ENCODE measurements around the gene EVI2B.
A peak's percentile ranks its signal among the peaks of the same experiment; 100 is the strongest.
"Not testable (repeated sequence)": the region's sequence is repeated elsewhere in the genome, so short reads cannot be mapped to it uniquely, and the experiment has no call there.

EVI2B gene

GRCh38 chr17:31349454-31349853, 35.6 kb upstream of the EVI2B start:
- Histone ChIP-seq H3K9ac (ENCODE audit: low read length) (no peak overlapping the region), H3K4me1 (ENCODE audit: control insufficient read depth, insufficient read depth, low read depth, low read length) (no peaks in the 10 kb centered on the region), H2BK15ac (ENCODE audit: low read depth, poor library complexity, severe bottlenecking) (no peak overlapping the region)

GRCh38 chr17:31345191-31345747, 31.4 kb upstream of the EVI2B start:
- not testable (repeated sequence) for H3K23ac ChIP-seq (ENCODE audit: low read length in 2 of 2); H4K91ac ChIP-seq (ENCODE audit: low read length); H2AK5ac ChIP-seq (ENCODE audit: low read length, severe bottlenecking); H3K27ac ChIP-seq (ENCODE audit: low read length, poor library complexity, severe bottlenecking); H3K27me3 ChIP-seq (ENCODE audit: control insufficient read depth in 1 of 2, insufficient read depth in 1 of 2, low read length in 2 of 2); DNase-seq; H3K79me1 ChIP-seq (replicated peaks; ENCODE audit: low read length, poor library complexity, severe bottlenecking); H3K14ac ChIP-seq (ENCODE audit: low read length in 2 of 2); H2AFZ ChIP-seq (ENCODE audit: low read depth, low read length); H2BK120ac ChIP-seq (ENCODE audit: low read depth, low read length); H3K4me3 ChIP-seq (ENCODE audit: insufficient read depth in 1 of 2, low read depth in 1 of 2, low read length in 2 of 2); H2BK12ac ChIP-seq (ENCODE audit: low read length in 2 of 2); H3K4me2 ChIP-seq (ENCODE audit: low read length, poor library complexity, severe bottlenecking); H3K9me3 ChIP-seq (ENCODE audit: control insufficient read depth, low read length); H3K9ac ChIP-seq (ENCODE audit: low read length); H2BK5ac ChIP-seq (ENCODE audit: low read depth, low read length, poor library complexity, severe bottlenecking); H3K4me1 ChIP-seq (ENCODE audit: control insufficient read depth, insufficient read depth, low read depth, low read length); H3K4ac ChIP-seq (ENCODE audit: low read depth in 1 of 2, low read length in 2 of 2); H2BK15ac ChIP-seq (ENCODE audit: low read depth, poor library complexity, severe bottlenecking); H4K8ac ChIP-seq (ENCODE audit: low read length); H3K18ac ChIP-seq (ENCODE audit: low read depth in 1 of 2, low read length in 2 of 2)
- WGBS = 97% methylated on average over 5 of the region's 34 CpGs
- H3K36me3 ChIP-seq (ENCODE audit: control insufficient read depth in 1 of 2, insufficient read depth in 2 of 2, low read depth in 1 of 2, low read length in 2 of 2) = peaks cover 12 to 46% of the 10 kb centered on the region in 2 experiments

More at GRCh38 chr17:31349454-31349853, 35.6 kb upstream of the EVI2B start:
- Histone ChIP-seq H3K23ac (ENCODE audit: low read length in 2 of 2) (no peak overlapping the region), H2AFZ (ENCODE audit: low read depth, low read length) (no peak overlapping the region), H2BK12ac (ENCODE audit: low read length in 2 of 2) (no peak overlapping the region), H3K9me3 (ENCODE audit: control insufficient read depth, low read length) (no peaks in the 10 kb centered on the region), H3K79me1 (replicated peaks; ENCODE audit: low read length, poor library complexity, severe bottlenecking) (peaks cover 3% of the 10 kb centered on the region), H2BK120ac (ENCODE audit: low read depth, low read length) (no peak overlapping the region), H3K27me3 (ENCODE audit: control insufficient read depth in 1 of 2, insufficient read depth in 1 of 2, low read length in 2 of 2) (no peaks in the 10 kb centered on the region), H3K27ac (ENCODE audit: low read length, poor library complexity, severe bottlenecking) (no peak overlapping the region), H3K36me3 (ENCODE audit: control insufficient read depth in 1 of 2, insufficient read depth in 2 of 2, low read depth in 1 of 2, low read length in 2 of 2) (peaks cover 17 to 56% of the 10 kb centered on the region in 2 experiments), H2AK5ac (ENCODE audit: low read length, severe bottlenecking) (no peak overlapping the region), H2BK5ac (ENCODE audit: low read depth, low read length, poor library complexity, severe bottlenecking) (no peak overlapping the region), H3K4me2 (ENCODE audit: low read length, poor library complexity, severe bottlenecking) (no peak overlapping the region), H3K14ac (ENCODE audit: low read length in 2 of 2) (no peak overlapping the region), H4K91ac (ENCODE audit: low read length) (no peak overlapping the region), H3K4ac (ENCODE audit: low read depth in 1 of 2, low read length in 2 of 2) (no peak overlapping the region), H3K18ac (ENCODE audit: low read depth in 1 of 2, low read length in 2 of 2) (no peak overlapping the region), H4K8ac (ENCODE audit: low read length) (no peak overlapping the region), H3K4me3 (ENCODE audit: insufficient read depth in 1 of 2, low read depth in 1 of 2, low read length in 2 of 2) (no peak overlapping the region)
- no peak for DNase-seq

- 78% methylated on average over 5 of the region's 6 CpGs for WGBS
- Histone ChIP-seq H3K4me3 (ENCODE audit: insufficient read depth in 1 of 2, low read depth in 1 of 2, low read length in 2 of 2) (no peak overlapping the region), H3K27me3 (ENCODE audit: control insufficient read depth in 1 of 2, insufficient read depth in 1 of 2, low read length in 2 of 2) (no peaks in the 10 kb centered on the region), H3K4me2 (ENCODE audit: low read length, poor library complexity, severe bottlenecking) (no peak overlapping the region), H3K79me1 (replicated peaks; ENCODE audit: low read length, poor library complexity, severe bottlenecking) (peaks cover 4% of the 10 kb centered on the region), H3K18ac (ENCODE audit: low read depth in 1 of 2, low read length in 2 of 2) (no peak overlapping the region), H3K36me3 (ENCODE audit: control insufficient read depth in 1 of 2, insufficient read depth in 2 of 2, low read depth in 1 of 2, low read length in 2 of 2) (peaks cover 14 to 61% of the 10 kb centered on the region in 2 experiments), H2BK12ac (ENCODE audit: low read length in 2 of 2) (no peak overlapping the region), H4K8ac (ENCODE audit: low read length) (no peak overlapping the region), H2BK5ac (ENCODE audit: low read depth, low read length, poor library complexity, severe bottlenecking) (no peak overlapping the region), H2AFZ (ENCODE audit: low read depth, low read length) (no peak overlapping the region), H2BK120ac (ENCODE audit: low read depth, low read length) (no peak overlapping the region), H2AK5ac (ENCODE audit: low read length, severe bottlenecking) (no peak overlapping the region), H2BK15ac (ENCODE audit: low read depth, poor library complexity, severe bottlenecking) (no peak overlapping the region), H3K4me1 (ENCODE audit: control insufficient read depth, insufficient read depth, low read depth, low read length) (no peaks in the 10 kb centered on the region), H4K91ac (ENCODE audit: low read length) (no peak overlapping the region), H3K23ac (ENCODE audit: low read length in 2 of 2) (no peak overlapping the region), H3K14ac (ENCODE audit: low read length in 2 of 2) (no peak overlapping the region), H3K9me3 (ENCODE audit: control insufficient read depth, low read length) (no peaks in the 10 kb centered on the region), H3K27ac (ENCODE audit: low read length, poor library complexity, severe bottlenecking) (no peak overlapping the region), H3K4ac (ENCODE audit: low read depth in 1 of 2, low read length in 2 of 2) (no peak overlapping the region), H3K9ac (ENCODE audit: low read length) (peak overlapping the region; percentile 36)
- DNase-seq = peak; percentile 72
Measured at GRCh38 chr17:31339906-31340661, 26.2 kb upstream of the EVI2B start.

GRCh38 chr17:31329221-31329620, 15.4 kb upstream of the EVI2B start:
- Histone ChIP-seq H3K27ac (ENCODE audit: low read length, poor library complexity, severe bottlenecking) (no peak overlapping the region), H3K14ac (ENCODE audit: low read length in 2 of 2) (no peak overlapping the region), H2BK12ac (ENCODE audit: low read length in 2 of 2) (no peak overlapping the region), H2BK15ac (ENCODE audit: low read depth, poor library complexity, severe bottlenecking) (no peak overlapping the region), H2AFZ (ENCODE audit: low read depth, low read length) (no peak overlapping the region), H3K4me1 (ENCODE audit: control insufficient read depth, insufficient read depth, low read depth, low read length) (peaks cover 6% of the 10 kb centered on the region), H3K79me1 (replicated peaks; ENCODE audit: low read length, poor library complexity, severe bottlenecking) (peaks cover 1% of the 10 kb centered on the region), H4K8ac (ENCODE audit: low read length) (no peak overlapping the region), H3K23ac (ENCODE audit: low read length in 2 of 2) (no peak overlapping the region), H3K4me2 (ENCODE audit: low read length, poor library complexity, severe bottlenecking) (no peak overlapping the region), H3K27me3 (ENCODE audit: control insufficient read depth in 1 of 2, insufficient read depth in 1 of 2, low read length in 2 of 2) (no peaks in the 10 kb centered on the region), H2AK5ac (ENCODE audit: low read length, severe bottlenecking) (no peak overlapping the region), H3K9me3 (ENCODE audit: control insufficient read depth, low read length) (no peaks in the 10 kb centered on the region), H2BK5ac (ENCODE audit: low read depth, low read length, poor library complexity, severe bottlenecking) (no peak overlapping the region), H3K36me3 (ENCODE audit: control insufficient read depth in 1 of 2, insufficient read depth in 2 of 2, low read depth in 1 of 2, low read length in 2 of 2) (peaks cover 10 to 26% of the 10 kb centered on the region in 2 experiments), H2BK120ac (ENCODE audit: low read depth, low read length) (no peak overlapping the region), H3K18ac (ENCODE audit: low read depth in 1 of 2, low read length in 2 of 2) (no peak overlapping the region), H3K9ac (ENCODE audit: low read length) (peak overlapping the region; percentile 82), H4K91ac (ENCODE audit: low read length) (no peak overlapping the region), H3K4me3 (ENCODE audit: insufficient read depth in 1 of 2, low read depth in 1 of 2, low read length in 2 of 2) (no peak overlapping the region), H3K4ac (ENCODE audit: low read depth in 1 of 2, low read length in 2 of 2) (no peak overlapping the region)
- DNase-seq = peak; percentile 37
